Ecto neural progenitor cell (in vitro differentiated cells): ENCODE data around the gene DPP3.

Experiments used
- DNase-seq: peaks from one replicate; pipeline ENCODE4 v3.0.0-alpha.2; 2018; ENCODE audit warnings: low spot score

The DPP3 gene

DNA sequence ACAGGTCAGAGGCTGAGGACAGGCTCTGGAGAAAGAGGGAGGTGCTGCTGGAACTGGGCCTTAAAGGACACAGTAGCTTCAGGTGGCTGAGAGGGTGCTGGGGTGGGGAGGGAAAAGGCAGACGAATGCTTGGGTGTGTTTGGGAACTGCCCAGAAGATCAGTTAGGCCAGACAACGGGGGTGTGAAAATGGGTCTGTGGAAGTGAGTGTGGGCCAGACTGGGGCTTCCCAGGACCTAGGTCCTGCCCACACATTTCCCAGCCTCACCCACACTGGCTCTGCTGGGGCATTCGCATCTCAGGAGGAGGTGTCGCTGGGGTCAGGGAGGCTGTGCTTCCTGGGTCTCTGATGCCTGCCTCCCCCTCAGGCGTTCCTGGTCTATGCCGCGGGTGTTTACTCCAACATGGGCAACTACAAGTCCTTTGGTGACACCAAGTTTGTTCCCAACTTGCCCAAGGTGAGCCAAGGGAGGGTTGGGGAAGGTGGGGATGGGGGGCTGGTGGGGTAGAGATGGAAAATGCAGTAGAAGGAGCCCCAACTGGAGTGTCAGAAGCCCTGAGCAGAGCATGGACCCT, 4.7 kb downstream of the DPP3 start:
- no peak for DNase-seq

DNA sequence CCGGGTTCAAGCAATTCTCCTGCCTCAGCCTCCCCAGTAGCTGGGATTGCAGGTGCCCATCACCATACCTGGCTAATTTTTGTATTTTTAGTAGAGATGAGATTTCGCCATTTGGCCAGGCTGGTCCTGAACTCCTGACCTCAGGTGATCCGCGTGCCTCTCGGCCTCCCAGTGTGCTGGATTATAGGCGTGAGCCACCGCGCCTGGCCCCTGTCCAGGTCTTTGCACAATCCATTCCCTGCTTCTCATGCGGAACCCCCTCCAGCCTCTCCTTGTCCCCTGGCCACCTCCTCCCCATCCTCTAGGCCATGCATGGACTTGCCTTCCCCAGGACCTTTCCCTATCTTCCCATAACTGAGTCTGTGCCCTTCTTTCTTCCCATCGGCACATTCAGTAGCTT, 8.7 kb downstream of the DPP3 start:
- no peak for DNase-seq

- no peak for DNase-seq
Observed at GRCh38 chr11:66489636-66490035, 9.4 kb downstream of the DPP3 start.

DNA sequence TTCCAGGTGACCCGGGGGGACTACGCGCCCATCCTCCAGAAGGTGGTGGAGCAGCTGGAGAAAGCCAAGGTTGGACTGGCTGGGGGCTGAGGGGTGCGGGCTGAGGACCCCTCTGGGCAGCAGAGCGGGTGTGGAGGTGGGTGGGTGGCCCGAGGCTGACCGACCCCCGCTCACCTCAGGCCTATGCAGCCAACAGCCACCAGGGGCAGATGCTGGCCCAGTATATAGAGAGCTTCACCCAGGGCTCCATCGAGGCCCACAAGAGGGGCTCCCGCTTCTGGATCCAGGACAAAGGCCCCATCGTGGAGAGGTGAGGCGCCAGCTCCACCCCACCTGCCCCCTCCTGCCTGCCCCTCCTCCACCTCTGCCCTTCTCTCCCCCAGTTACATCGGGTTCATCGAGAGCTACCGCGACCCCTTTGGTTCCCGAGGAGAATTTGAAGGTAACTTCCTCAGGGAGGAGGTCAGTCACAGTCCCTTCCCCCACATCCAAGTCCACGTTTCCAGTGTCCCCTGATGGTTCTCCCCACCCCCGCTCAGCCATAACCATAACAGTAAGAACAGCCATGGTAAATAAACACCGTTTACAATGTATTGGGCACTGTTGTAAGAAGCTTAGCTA, 11.2 kb downstream of the DPP3 start:
- no peak for DNase-seq

DNA sequence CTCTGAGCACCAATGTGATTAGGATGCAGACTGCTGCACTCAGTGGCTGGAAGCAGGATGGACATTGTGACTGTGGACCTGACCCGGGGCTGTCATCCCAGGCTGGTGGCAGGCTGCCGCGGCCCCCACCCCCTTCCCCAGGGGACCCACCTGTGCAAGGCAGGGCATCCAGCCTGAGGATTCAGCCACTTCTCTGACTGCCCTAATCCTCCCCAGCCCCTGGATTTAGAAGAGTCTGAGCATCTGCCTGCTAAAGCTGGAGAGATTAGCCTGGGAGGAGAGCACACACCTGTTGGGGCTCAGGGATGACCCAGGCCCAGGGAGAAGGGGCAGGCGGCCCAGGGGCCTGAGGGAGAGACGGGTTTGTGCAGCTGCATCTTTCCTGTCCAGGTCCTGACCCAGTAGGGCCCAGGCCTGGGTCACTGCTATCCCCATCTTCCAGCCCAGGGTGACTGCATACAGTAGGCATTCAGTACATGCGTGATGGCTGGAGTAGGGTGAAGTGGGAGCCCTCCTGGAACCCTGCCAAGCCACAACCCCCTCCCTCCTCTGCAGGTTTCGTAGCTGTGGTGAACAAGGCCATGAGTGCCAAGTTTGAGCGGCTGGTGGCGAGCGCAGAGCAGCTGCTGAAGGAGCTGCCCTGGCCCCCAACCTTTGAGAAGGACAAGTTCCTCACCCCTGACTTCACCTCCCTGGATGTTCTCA, 12.1 kb downstream of the DPP3 start:
- no peak for DNase-seq

DNA sequence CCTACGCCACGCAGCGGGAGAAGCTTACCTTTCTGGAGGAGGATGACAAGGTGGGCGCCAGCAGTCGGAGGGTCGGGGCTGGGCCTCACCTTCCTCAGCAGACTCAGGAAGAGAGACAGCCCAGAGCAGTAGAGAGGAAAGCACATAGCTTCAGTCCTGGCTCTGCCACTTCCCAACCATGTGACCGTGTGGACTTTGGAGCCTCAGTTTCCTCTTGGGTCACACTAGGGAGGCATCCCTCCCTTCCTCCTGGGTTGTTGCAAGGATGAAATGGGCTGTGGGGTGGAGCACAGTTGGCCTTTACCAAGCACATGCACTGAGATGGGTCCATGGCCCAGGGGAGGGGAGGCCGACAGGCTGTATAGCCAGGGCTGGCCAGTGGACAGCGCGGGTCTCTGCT, 12.9 kb downstream of the DPP3 start:
- no peak for DNase-seq

GRCh38 chr11:66494458-66494857, 14.2 kb downstream of the DPP3 start:
- DNase-seq, result no peak

- no peak for DNase-seq
Observed at GRCh38 chr11:66494935-66495334, 14.7 kb downstream of the DPP3 start.

GRCh38 chr11:66495401-66495854, 15.2 kb downstream of the DPP3 start:
- no peak for DNase-seq

GRCh38 chr11:66497206-66497605, 17.0 kb downstream of the DPP3 start:
- no peak for DNase-seq

DNA sequence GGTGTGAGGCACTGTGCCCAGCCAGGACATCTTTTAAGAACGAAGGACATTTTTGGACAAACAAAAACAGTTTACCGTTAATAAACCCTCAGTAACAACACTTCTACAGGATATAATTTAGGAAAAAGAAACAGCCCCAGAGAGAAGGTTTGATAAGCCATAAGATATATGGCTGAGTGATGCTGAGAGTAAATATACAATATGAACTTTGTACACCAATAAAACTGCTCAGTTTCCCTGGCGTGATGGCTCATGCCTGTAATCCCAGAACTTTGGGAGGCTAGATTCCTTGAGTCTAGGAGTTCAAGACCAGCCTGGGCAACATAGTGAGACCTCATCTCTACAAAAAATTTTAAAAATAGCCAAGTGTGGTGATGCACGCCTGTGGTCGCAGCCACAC, 18.3 kb downstream of the DPP3 start:
- no peak for DNase-seq

DNA sequence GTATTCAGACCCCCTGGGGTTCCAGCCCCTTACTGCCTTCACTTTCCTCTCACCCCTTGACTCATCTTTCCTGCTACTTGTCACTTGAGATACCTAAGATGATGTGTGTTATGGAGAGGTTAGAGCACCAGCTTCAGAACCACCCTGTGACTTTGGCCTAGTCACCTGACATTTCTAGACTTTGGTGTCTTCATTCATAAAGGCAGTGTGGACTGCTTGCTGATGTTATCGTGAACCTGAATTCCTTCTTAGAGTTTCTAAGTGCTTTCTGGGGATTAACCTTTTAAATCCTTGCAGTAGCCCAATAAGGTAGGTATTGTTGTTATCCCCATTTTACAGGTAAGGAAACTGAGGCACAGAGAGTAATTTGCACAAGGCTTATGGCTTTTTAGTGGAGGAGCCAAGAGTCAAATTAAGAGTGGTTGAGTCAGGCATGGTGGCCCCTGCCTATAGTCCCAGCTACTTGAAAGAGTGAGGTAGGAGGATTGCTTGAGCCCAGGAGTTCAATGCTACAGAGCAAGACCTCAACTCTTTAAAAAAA, 25.1 kb downstream of the DPP3 start:
- no peak for DNase-seq

- DNase-seq, result no peak
Observed at GRCh38 chr11:66509131-66509561, 28.9 kb downstream of the DPP3 start.

DNA sequence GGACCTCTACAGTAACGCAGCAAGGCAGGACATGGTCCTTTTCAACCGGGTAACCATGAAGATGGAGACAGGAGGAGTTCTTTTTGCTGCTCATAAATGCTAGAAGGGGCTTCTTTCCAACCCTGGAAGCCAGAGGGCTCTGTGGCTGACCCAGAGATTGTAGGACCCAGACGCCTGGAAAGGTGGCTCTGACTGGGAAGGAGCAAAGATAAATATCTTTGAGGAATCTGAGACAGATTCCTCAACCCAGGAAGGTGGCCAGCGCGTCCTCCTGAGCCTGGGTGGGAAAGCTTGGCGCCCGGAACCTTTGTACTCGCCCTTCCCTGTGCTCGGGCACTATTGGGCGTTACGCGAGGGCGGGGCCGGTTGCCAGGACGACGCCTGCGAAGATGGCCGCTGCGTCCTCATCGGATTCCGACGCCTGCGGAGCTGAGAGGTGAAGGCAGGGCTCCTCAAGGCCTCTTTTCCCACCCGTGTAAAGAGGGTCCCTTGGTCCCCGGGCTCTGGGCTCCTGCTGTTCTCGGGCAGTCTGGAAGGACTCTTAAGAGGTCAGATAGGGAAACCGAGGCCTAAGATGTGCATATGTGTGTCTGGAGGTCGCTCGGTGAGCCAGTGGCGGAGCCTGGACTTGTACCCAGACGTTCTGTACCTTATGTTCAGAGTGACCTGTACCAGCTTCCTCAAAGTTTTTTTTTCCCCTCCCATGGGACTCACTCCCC, 30.2 kb downstream of the DPP3 start, which contains the start of gene BBS1:
Gene BBS1, plus strand, starts transcription at position 365 of the 719 bp plus-strand sequence. Its CDS starts 25 bp downstream, at position 390.
- peak; percentile 93 for DNase-seq

- no peak for DNase-seq
Observed at GRCh38 chr11:66510990-66511339, 30.7 kb downstream of the DPP3 start.

DNA sequence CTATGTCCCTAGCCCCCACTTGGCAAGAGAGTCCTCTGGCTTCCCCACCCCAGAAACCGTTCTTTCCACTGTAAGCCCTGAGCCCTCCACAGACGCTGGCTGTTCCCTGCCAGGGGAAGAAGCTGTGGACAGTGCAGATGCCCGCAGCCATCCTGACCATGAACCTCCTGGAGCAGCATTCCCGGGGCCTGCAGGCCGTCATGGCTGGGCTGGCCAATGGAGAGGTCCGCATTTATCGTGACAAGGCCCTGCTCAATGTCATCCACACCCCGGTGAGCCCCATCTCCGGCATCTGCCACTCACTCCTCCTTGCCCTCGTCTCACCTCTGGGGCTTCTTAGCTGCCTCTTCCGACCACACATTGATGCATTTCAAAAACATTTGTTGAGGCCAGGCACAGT, 43.4 kb downstream of the DPP3 start:
- no peak for DNase-seq

DNA sequence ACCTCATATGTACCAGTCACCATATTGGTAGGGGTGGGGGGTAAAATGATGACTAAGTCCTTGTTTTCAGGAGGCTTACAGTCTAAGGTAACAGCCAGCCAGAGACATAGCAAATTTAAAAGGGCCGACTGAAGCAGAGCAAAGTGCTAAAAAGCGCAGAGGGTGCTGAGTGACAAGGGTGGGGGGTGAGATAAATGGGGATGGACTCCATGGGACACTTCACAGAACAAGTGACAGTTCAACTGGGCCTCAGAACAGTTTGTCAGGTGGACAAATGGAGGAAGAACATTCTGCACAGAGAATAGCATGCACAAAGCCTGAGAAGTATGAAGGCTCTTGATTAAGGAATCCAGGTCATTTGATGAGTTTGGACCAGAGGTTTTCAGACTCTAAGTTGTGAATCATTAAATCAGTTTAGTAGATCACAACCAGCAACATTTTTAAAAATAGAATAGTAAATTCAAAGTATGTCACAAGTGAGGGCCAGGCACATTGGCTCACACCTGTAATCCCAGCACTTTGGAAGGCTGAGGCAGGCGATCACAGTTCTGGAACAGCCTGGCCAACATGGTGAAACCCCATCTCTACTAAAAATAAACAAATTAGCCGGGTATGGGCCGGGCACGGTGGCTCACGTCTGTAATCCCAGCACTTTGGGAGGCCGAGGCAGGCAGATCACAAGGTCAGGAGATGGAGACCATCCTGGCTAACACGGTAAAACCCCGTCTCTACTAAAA, 44.2 kb downstream of the DPP3 start:
- DNase-seq, result no peak

DNA sequence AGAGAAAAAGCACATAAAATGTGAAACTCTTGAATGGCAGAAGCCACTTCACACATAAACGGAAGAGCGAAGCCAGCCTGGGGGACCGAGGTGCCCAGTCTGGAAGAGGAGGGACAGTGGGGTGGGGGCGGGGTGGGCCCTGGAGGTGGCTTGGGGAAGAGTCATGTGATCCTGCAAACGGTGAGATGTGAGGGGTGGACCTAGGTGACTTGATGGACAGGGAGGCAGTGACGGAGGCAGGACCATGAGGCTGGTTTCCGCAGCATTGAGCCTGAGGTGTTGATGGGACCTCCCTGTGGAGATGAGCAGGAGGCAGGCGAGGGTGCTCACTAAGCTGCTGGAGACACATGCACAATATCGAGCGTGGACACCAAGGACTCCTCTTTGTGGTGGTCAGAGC, 48.8 kb downstream of the DPP3 start:
- no peak for DNase-seq

GRCh38 chr11:66529655-66530054, 49.4 kb downstream of the DPP3 start:
- no peak for DNase-seq

DNA sequence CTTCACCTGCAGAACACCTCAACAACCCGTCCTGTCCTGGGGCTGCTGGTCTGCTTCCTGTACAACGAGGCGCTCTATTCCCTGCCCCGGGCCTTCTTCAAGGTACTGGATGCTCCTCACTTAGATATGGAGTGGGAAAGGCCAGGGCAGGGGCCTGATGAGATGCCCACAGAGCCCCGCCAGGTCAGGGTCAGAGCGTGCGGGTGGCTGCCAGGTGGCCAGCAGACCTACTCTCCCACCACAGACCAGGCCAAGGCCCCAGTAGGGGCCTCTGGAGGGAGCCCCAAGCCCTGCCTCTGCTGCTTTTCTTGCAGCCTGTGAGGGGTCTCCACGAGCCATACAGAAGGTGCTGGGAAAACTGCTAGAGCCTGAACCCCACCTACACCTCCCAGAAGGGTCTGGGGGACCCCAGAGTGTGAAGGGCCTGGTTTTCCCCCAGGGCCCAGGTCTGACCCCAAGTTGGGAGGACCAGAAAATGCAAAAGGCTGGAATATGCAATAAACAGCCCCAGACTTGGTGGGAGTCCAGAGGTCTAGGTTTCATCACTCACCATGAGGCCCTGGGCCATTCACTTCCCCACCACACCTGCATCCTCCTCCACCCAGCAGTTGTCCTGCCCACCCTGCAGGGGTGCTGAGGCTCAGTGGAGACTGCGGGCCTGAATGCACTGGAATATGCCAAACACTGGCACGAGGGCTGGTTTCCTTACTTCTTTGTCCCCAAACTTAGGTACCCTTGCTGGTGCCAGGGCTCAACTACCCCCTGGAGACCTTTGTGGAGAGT, 50.9 kb downstream of the DPP3 start:
- DNase-seq, result no peak

DNA sequence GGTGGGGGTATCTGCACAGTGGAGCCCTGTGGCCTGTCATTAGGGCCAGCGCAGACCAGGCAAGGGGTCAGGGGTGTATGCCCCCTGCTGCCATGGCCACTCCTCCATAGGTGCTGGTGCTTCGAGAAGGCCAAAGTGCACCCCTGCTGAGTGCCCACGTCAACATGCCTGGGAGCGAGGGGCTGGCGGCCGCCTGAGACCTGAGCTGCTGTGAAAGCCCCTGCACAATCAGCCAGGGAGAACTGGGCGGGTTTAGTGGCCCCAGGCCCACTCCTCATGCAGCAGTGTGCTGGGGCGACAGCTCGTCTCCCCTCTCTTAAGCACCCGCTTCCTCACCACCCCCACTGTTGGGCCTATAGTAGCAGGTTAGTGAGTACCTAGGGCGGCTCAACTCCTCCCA, 51.6 kb downstream of the DPP3 start:
- no peak for DNase-seq
